OCI-M1 (cell line): Measurements from ENCODE around the gene SH2D3C.

Experiments
- DNase-seq: peaks from one replicate; lab custom pipeline; 2025; lab: John Stamatoyannopoulos, UW

Gene SH2D3C

GRCh38 chr9:127778280-127779135 is at the start of gene SH2D3C:
TSS of gene SH2D3C (minus strand) at chr9:127778666. CDS start at chr9:127778627, 39 bp downstream.
- peak; percentile 40 for DNase-seq

- no peak for DNase-seq
Measured at GRCh38 chr9:127826253-127826913, 47.9 kb upstream of the SH2D3C start.

GRCh38 chr9:127825319-127826051 is 47.0 kb upstream of the SH2D3C start:
- peak; percentile 17 for DNase-seq

- DNase-seq: no peak
Measured at GRCh38 chr9:127822108-127822507, 43.6 kb upstream of the SH2D3C start.

GRCh38 chr9:127818574-127818973 is 40.1 kb upstream of the SH2D3C start:
- no peak for DNase-seq

- no peak for DNase-seq
Measured at GRCh38 chr9:127817881-127818434, 39.5 kb upstream of the SH2D3C start.

GRCh38 chr9:127816728-127817127 is 38.3 kb upstream of the SH2D3C start:
- no peak for DNase-seq

- no peak for DNase-seq
Measured at GRCh38 chr9:127816362-127816725, 37.9 kb upstream of the SH2D3C start.

GRCh38 chr9:127815512-127816361 is 37.3 kb upstream of the SH2D3C start:
- DNase-seq: no peak

GRCh38 chr9:127814619-127815511 is 36.4 kb upstream of the SH2D3C start:
- DNase-seq: no peak

GRCh38 chr9:127813686-127814226 is 35.3 kb upstream of the SH2D3C start:
- DNase-seq: no peak

- DNase-seq: no peak
Measured at GRCh38 chr9:127812936-127813675, 34.6 kb upstream of the SH2D3C start.

- DNase-seq: no peak
Measured at GRCh38 chr9:127812011-127812410, 33.5 kb upstream of the SH2D3C start.

GRCh38 chr9:127810378-127811187 is 32.1 kb upstream of the SH2D3C start:
- no peak for DNase-seq

GRCh38 chr9:127809540-127810377 is 31.3 kb upstream of the SH2D3C start:
- no peak for DNase-seq

GRCh38 chr9:127809002-127809539 is 30.6 kb upstream of the SH2D3C start:
- DNase-seq: no peak

GRCh38 chr9:127808347-127809001 is 30.0 kb upstream of the SH2D3C start:
- no peak for DNase-seq
